Neural cell (in vitro differentiated cells): ENCODE data around the gene NAT8. TPM values are rescaled to one million over a fixed set of nuclear protein-coding genes. Genes with fewer than 3 reads are reported as not detected.

Experiments used
- H2AFZ ChIP-seq: fragments of 200-600, 300-800 bp; sonication (generic), shearing (Covaris generic); 2 replicates; pipeline ENCODE4 v1.6.0; 2014; ENCODE audit warnings: low read depth, mild to moderate bottlenecking, antibody characterized with exemption, low read length, moderate library complexity
- H3F3A ChIP-seq: fragments of 200-600 bp; shearing (Covaris generic); 2 replicates; pipeline ENCODE4 v1.6.1; 2016; ENCODE audit warnings: mild to moderate bottlenecking, moderate library complexity, mixed read lengths, antibody characterized with exemption, low read length; ENCODE audit not compliant: insufficient read depth, poor library complexity, severe bottlenecking
- H3K27ac ChIP-seq: fragments of 200-600, 300-800 bp; sonication (generic), shearing (Covaris generic); 2 replicates; pipeline ENCODE4 v1.5.1; 2014; ENCODE audit warnings: mild to moderate bottlenecking, low read length, moderate library complexity
- H3K27me3 ChIP-seq: fragments of 300-800, 200-600 bp; sonication (generic), shearing (Covaris generic); 2 replicates; pipeline ENCODE4 v1.6.0; 2014; ENCODE audit warnings: mild to moderate bottlenecking, low read depth, low read length, moderate library complexity; ENCODE audit not compliant: insufficient read depth
- H3K36me3 ChIP-seq: fragments of 300-800, 200-600 bp; sonication (generic), shearing (Covaris generic); 2 replicates; pipeline ENCODE4 v1.5.1; 2014; ENCODE audit warnings: mild to moderate bottlenecking, antibody characterized with exemption, low read length, moderate library complexity; ENCODE audit not compliant: insufficient read depth
- H3K4me2 ChIP-seq: fragments of 300-800, 200-600 bp; sonication (generic), shearing (Covaris generic); 2 replicates; pipeline ENCODE4 v1.6.0; 2014; ENCODE audit warnings: mild to moderate bottlenecking, low read length
- H3K4me3 ChIP-seq: fragments of 300-800, 200-600 bp; sonication (generic), shearing (Covaris generic); 2 replicates; pipeline ENCODE4 v1.5.1; 2014; ENCODE audit warnings: mild to moderate bottlenecking, low read length, moderate library complexity
- H3K79me2 ChIP-seq: fragments of 200-600 bp; shearing (Covaris generic); replicated peaks from 2 replicates; pipeline ENCODE4 v1.6.0; 2014; ENCODE audit warnings: mild to moderate bottlenecking, low read length, moderate library complexity; ENCODE audit not compliant: insufficient read depth
- H3K9ac ChIP-seq: fragments of 300-800, 200-600 bp; sonication (generic), shearing (Covaris generic); 2 replicates; pipeline ENCODE4 v1.6.1; 2016; ENCODE audit warnings: mild to moderate bottlenecking, low read length, mixed read lengths
- H3K9me2 ChIP-seq: fragments of 200-600 bp; shearing (Covaris generic); 2 replicates; pipeline ENCODE4 v1.6.1; 2016; ENCODE audit warnings: mild to moderate bottlenecking, low read length, mixed read lengths; ENCODE audit not compliant: insufficient read depth
- H3K9me3 ChIP-seq: fragments of 200-600, 300-800 bp; sonication (generic), shearing (Covaris generic); 2 replicates; pipeline ENCODE4 v1.6.1; 2016; ENCODE audit warnings: mild to moderate bottlenecking, mixed run types, low read length, moderate library complexity, mixed read lengths
- H4K20me1 ChIP-seq: fragments of 200-600 bp; shearing (Covaris generic); 2 replicates; pipeline ENCODE4 v1.6.1; 2016; ENCODE audit warnings: mild to moderate bottlenecking, mixed run types; ENCODE audit not compliant: insufficient read depth
- EP300 ChIP-seq: fragments of 450-650 bp; conservative IDR thresholded peaks from 2 replicates; pipeline ENCODE4 v1.6.1; 2014; ENCODE audit warnings: antibody characterized with exemption, mild to moderate bottlenecking, moderate library complexity; ENCODE audit not compliant: poor library complexity, severe bottlenecking
- EZH2 ChIP-seq: fragments of 200-600, 300-800 bp; shearing (Covaris generic), sonication (generic); IDR thresholded peaks from 2 replicates; pipeline ENCODE4 v1.6.1; 2014; ENCODE audit warnings: antibody characterized with exemption, low read length, borderline replicate concordance, mild to moderate bottlenecking; ENCODE audit not compliant: insufficient read depth, poor library complexity, severe bottlenecking
- POLR2AphosphoS5 ChIP-seq: IDR thresholded peaks from 2 replicates; pipeline ENCODE4 v1.6.1; 2012
- RAD21 ChIP-seq: fragments of 450-650 bp; conservative IDR thresholded peaks from 2 replicates; pipeline ENCODE4 v1.6.1; 2014; ENCODE audit warnings: antibody characterized with exemption, mild to moderate bottlenecking, moderate library complexity
- REST ChIP-seq: IDR thresholded peaks from 2 replicates; pipeline ENCODE4 v1.6.1; 2012; ENCODE audit warnings: borderline replicate concordance
- SMC3 ChIP-seq: fragments of 450-650 bp; conservative IDR thresholded peaks from 2 replicates; pipeline ENCODE4 v1.6.1; 2014; ENCODE audit warnings: antibody characterized with exemption, mild to moderate bottlenecking, moderate library complexity; ENCODE audit not compliant: poor library complexity
- TAF1 ChIP-seq: IDR thresholded peaks from 2 replicates; pipeline ENCODE4 v1.6.1; 2012; ENCODE audit warnings: low read depth
- polyA plus RNA-seq: library from polyadenylated mRNA; depleted of rRNA; stranded (reverse); fragments of >200 nt; gene quantifications from 2 replicates; pipeline ENCODE4 v1.2.3, GENCODE V29; 2014
- TF ChIP-seq, protein P1 (sequence below): fragments of 450-650 bp; IDR thresholded peaks from 2 replicates; pipeline ENCODE4 v1.5.1; 2014; ENCODE audit warnings: antibody characterized with exemption, mild to moderate bottlenecking, moderate library complexity; ENCODE audit not compliant: poor library complexity, severe bottlenecking

NAT8 gene
- polyA plus RNA-seq, 1 donor from 2014 or later, result not detected

DNA sequence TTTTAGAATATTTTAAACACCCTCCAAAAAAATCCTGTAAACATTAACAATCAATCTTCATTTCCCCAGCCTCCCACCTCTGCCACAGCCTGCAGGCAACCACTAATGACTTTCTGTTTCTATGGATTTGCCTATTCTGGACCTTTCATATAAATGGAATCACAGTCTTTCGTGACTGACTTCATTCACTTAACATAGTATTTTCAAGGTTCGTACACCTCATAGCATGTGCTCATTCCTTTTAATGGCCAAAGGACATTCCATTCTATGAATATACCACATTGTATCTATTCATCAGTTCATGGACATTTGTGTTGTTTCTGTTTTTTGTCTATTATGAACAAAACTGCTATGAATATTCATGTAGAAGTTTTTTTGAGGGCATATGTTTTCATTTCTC lies 48.5 kb downstream of the NAT8 start:
- no peak overlapping the region for H3K4me2 ChIP-seq

More for the DNA sequence above, 48.5 kb downstream of the NAT8 start:
- H2AFZ ChIP-seq, result no peak overlapping the region
- H3F3A ChIP-seq, result no peaks in the 10 kb centered on the region
- no peaks in the 10 kb centered on the region for H3K9me2 ChIP-seq
- H4K20me1 ChIP-seq, result no peaks in the 10 kb centered on the region
- TF ChIP-seq POLR2AphosphoS5 (no peak), EP300 (no peak), RAD21 (no peak), TAF1 (no peak), REST (no peak), EZH2 (no peak), SMC3 (no peak)
- TF ChIP-seq, protein P1, sequence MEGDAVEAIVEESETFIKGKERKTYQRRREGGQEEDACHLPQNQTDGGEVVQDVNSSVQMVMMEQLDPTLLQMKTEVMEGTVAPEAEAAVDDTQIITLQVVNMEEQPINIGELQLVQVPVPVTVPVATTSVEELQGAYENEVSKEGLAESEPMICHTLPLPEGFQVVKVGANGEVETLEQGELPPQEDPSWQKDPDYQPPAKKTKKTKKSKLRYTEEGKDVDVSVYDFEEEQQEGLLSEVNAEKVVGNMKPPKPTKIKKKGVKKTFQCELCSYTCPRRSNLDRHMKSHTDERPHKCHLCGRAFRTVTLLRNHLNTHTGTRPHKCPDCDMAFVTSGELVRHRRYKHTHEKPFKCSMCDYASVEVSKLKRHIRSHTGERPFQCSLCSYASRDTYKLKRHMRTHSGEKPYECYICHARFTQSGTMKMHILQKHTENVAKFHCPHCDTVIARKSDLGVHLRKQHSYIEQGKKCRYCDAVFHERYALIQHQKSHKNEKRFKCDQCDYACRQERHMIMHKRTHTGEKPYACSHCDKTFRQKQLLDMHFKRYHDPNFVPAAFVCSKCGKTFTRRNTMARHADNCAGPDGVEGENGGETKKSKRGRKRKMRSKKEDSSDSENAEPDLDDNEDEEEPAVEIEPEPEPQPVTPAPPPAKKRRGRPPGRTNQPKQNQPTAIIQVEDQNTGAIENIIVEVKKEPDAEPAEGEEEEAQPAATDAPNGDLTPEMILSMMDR, result no peak
- H3K9me3 ChIP-seq, result no peaks in the 10 kb centered on the region
- no peak overlapping the region for H3K4me3 ChIP-seq
- no peak overlapping the region for H3K9ac ChIP-seq
- no peaks in the 10 kb centered on the region for H3K79me2 ChIP-seq
- no peak overlapping the region for H3K27ac ChIP-seq
- H3K36me3 ChIP-seq, result no peaks in the 10 kb centered on the region
- H3K27me3 ChIP-seq, result no peaks in the 10 kb centered on the region

Other genes with a start within 250 kb of the NAT8 start
- 152 and 162 TPM in 2 replicates for gene TPRKB, start 94.9 kb upstream of the NAT8 start, polyA plus RNA-seq
- gene DUSP11, start 137.7 kb upstream of the NAT8 start, polyA plus RNA-seq, result 35.2 and 36.0 TPM in 2 replicates
- gene C2orf78, start 141.8 kb upstream of the NAT8 start, polyA plus RNA-seq, result not detected in 2 replicates
- gene STAMBP, start 186.5 kb upstream of the NAT8 start, polyA plus RNA-seq, result 62.5 and 69.1 TPM in 2 replicates